ENCODE measurements around the gene SURF6.

DNA sequence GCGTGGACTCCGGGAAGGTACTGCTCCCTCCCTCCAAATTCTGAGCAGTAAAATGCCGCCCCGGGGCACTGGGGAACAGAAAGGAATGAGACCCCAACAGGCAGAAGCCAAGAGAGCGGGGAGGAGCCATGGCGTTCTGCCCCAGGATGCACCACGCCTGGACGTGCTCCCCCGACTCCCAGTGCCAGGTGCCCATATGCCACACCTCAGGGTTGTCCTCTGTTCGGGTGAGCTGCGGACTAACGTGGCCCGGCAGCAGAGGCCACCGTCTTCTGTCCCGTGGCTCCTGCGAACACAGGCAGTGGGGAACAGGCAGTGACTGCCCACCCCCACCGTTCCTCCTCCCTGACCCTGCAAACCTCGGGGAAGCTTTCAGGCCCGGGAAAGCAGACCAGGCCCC is 4.8 kb downstream of the SURF6 start:
- TF ChIP-seq POLR2AphosphoS5 (IDR thresholded peaks at IDR 0.05; ENCODE audit: low read depth, low read length) = no peak
- no peak for TF ChIP-seq SIN3A (IDR thresholded peaks at IDR 0.05; ENCODE audit: borderline replicate concordance, insufficient read depth, low read length)

Data from PFSK-1 (cell line).